Nephron progenitor cell (in vitro differentiated cells): ENCODE results near the gene CYP4F22.
"Not testable (repeated sequence)": the region's sequence is repeated elsewhere in the genome, so short reads cannot be mapped to it uniquely, and the experiment has no call there.

ENCODE experiments used
- DNase-seq: peaks from one replicate; pipeline ENCODE4 v3.0.0; 2021
- H3K27ac Mint-ChIP-seq: 2 replicates; pipeline ENCODE4 v1.8.0; 2021; ENCODE audit warnings: mild to moderate bottlenecking, moderate library complexity, mixed read lengths
- H3K27me3 Mint-ChIP-seq: 2 replicates; pipeline ENCODE4 v1.8.0; 2021; ENCODE audit warnings: mild to moderate bottlenecking, low read depth, mixed read lengths; ENCODE audit not compliant: poor library complexity
- H3K36me3 Mint-ChIP-seq: 2 replicates; pipeline ENCODE4 v1.8.0; 2021; ENCODE audit warnings: low read depth, mixed read lengths
- H3K4me1 Mint-ChIP-seq: 2 replicates; pipeline ENCODE4 v1.8.0; 2021; ENCODE audit warnings: mixed read lengths
- H3K4me3 Mint-ChIP-seq: 2 replicates; pipeline ENCODE4 v1.8.0; 2021; ENCODE audit warnings: mild to moderate bottlenecking, moderate library complexity, mixed read lengths
- H3K9me3 Mint-ChIP-seq: 2 replicates; pipeline ENCODE4 v1.8.0; 2021; ENCODE audit warnings: mild to moderate bottlenecking, moderate library complexity, mixed read lengths
- CTCF ChIP-seq: fragments of 200-600 bp; sonication (generic); IDR thresholded peaks from 2 replicates; pipeline ENCODE4 v1.5.0; 2021; ENCODE audit warnings: antibody characterized with exemption

The CYP4F22 gene

GRCh38 chr19:15591796-15592195 lies 83.5 kb downstream of the CYP4F22 start:
- Mint-ChIP-seq H3K27ac (no peak overlapping the region), H3K9me3 (peaks cover 87% of the 10 kb centered on the region), H3K4me3 (no peak overlapping the region)

GRCh38 chr19:15592506-15592905 lies 84.2 kb downstream of the CYP4F22 start:
- not testable (repeated sequence) for H3K27ac Mint-ChIP-seq, H3K4me3 Mint-ChIP-seq, H3K27me3 Mint-ChIP-seq, H3K36me3 Mint-ChIP-seq, H3K4me1 Mint-ChIP-seq, DNase-seq
- peaks cover 86% of the 10 kb centered on the region for H3K9me3 Mint-ChIP-seq

More at GRCh38 chr19:15591796-15592195, 83.5 kb downstream of the CYP4F22 start:
- Mint-ChIP-seq H3K36me3 (no peaks in the 10 kb centered on the region), H3K27me3 (no peaks in the 10 kb centered on the region), H3K4me1 (no peaks in the 10 kb centered on the region)
- no peak for DNase-seq
- no peak for TF ChIP-seq CTCF

- not testable (repeated sequence) for H3K4me1 Mint-ChIP-seq, H3K4me3 Mint-ChIP-seq, H3K36me3 Mint-ChIP-seq, DNase-seq, H3K27ac Mint-ChIP-seq, H3K27me3 Mint-ChIP-seq
- H3K9me3 Mint-ChIP-seq = peaks cover 74% of the 10 kb centered on the region
Observed at GRCh38 chr19:15593766-15594165, 85.4 kb downstream of the CYP4F22 start.

- no peak overlapping the region for H3K4me3 Mint-ChIP-seq
- no peaks in the 10 kb centered on the region for H3K36me3 Mint-ChIP-seq
- H3K27me3 Mint-ChIP-seq = no peaks in the 10 kb centered on the region
- TF ChIP-seq CTCF = no peak
- peaks cover 66% of the 10 kb centered on the region for H3K9me3 Mint-ChIP-seq
- no peak for DNase-seq
- H3K4me1 Mint-ChIP-seq = no peaks in the 10 kb centered on the region
- no peak overlapping the region for H3K27ac Mint-ChIP-seq
Observed at GRCh38 chr19:15595069-15595468, 86.7 kb downstream of the CYP4F22 start.
